GM12874 (cell line): ENCODE results near the gene KCNK15.

Experiments
- CTCF ChIP-seq: IDR thresholded peaks from 2 replicates; pipeline ENCODE4 v1.5.1; 2011; ENCODE audit warnings: low read depth, mild to moderate bottlenecking, control low read depth, low read length, moderate library complexity; ENCODE audit not compliant: insufficient read depth

KCNK15 gene

GRCh38 chr20:44768256-44768655 lies 22.6 kb downstream of the KCNK15 start:
- TF ChIP-seq CTCF = no peak

GRCh38 chr20:44768854-44769480 lies 23.3 kb downstream of the KCNK15 start:
- no peak for TF ChIP-seq CTCF

- no peak for TF ChIP-seq CTCF
These were observed 23.8 kb downstream of the KCNK15 start for GRCh38 chr20:44769481-44769863.

- no peak for TF ChIP-seq CTCF
These were observed 25.0 kb downstream of the KCNK15 start for GRCh38 chr20:44770484-44771171.

GRCh38 chr20:44771172-44771535 lies 25.5 kb downstream of the KCNK15 start:
- TF ChIP-seq CTCF = no peak

GRCh38 chr20:44772636-44773035 lies 27.0 kb downstream of the KCNK15 start:
- TF ChIP-seq CTCF = no peak

- no peak for TF ChIP-seq CTCF
These were observed 27.6 kb downstream of the KCNK15 start for GRCh38 chr20:44773070-44773829.
